G401 (cell line): ENCODE data around the gene APOA1. TPM values are rescaled to one million over a fixed set of nuclear protein-coding genes. Genes with fewer than 3 reads are reported as not detected.

Experiments
- DNase-seq: peaks from one replicate; pipeline ENCODE4 v3.0.0-alpha.2; 2015; ENCODE audit warnings: low spot score
- in situ Hi-C: cut with HindIII; loops from 2 replicates; pipeline ENCODE4 v1.10.0; 2016; ENCODE audit warnings: low sequenced_read_pairs, mixed read lengths
- total RNA-seq: library from RNA; depleted of rRNA; stranded (reverse); fragments of >200 nt; shearing (Covaris generic); gene quantifications from 2 replicates; pipeline ENCODE4 v1.2.3, GENCODE V29; 2014

APOA1 gene
- total RNA-seq, 1 experiment from 2014 or later = not detected

DNA sequence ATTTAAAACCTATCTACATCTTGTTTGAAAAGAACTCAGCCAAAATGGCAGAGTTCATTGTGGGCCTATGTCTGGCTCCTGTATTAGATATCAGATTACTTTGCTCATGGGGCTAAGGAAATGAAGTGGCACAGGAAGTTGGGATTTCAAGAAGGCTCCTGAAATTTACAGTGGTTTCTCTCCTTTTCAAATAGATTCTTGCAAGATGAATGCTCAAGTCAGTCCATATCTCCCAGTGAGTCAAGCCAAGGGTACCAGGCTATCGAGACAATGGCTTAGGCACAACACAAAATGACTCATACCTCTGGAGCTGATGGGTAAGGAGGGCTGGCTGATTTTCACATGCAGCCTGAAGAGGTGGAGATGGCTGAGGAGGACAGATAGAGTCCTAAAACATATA is 24.1 kb upstream of the APOA1 start:
- no peak for DNase-seq
- in situ Hi-C loops = no loop called here

DNA sequence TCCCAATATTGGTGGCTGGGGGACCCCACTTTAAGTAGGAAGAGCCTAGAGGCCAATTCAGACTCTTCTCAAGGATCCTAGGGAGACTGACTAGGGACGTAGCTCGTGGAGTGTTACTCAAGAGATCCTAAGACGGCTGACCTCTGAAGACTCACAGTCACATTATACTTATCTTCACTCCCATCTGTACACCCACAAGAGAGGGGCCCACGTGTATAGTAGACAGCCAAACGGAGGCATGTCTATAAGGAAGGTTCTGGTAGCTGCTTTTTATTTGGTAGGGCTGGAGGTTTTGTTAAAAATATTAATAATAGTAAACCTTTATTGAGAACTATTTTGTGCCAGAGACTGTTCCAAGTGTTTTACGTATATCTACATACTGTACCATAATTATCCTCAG is 22.9 kb upstream of the APOA1 start:
- in situ Hi-C loops = no loop called here
- no peak for DNase-seq

DNA sequence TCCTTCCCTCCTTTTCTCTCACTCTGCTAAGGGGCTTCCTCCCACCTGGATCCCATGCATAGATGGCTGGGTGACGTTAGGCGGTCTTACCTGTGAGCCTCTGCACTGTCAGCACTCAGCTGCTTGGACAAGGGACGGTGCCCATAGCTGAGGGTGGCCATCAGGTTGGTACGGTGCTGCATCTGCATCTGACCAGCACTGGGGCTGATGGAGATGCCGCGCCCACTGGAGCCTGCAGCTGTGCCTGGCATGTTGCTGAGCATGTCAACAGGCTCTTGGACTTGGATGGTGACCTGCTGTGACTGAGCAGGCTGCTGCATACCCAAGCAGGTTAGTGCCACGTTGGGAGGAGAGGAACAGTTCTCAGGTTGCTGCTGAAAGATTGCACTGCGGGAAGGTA is 21.8 kb upstream of the APOA1 start:
- no peak for DNase-seq
- in situ Hi-C loops = no loop called here

GRCh38 chr11:116857936-116858335 is 20.5 kb upstream of the APOA1 start:
- in situ Hi-C loops = no loop called here
- DNase-seq = no peak

GRCh38 chr11:116857316-116857715 is 19.9 kb upstream of the APOA1 start:
- in situ Hi-C loops = no loop called here
- DNase-seq = no peak

DNA sequence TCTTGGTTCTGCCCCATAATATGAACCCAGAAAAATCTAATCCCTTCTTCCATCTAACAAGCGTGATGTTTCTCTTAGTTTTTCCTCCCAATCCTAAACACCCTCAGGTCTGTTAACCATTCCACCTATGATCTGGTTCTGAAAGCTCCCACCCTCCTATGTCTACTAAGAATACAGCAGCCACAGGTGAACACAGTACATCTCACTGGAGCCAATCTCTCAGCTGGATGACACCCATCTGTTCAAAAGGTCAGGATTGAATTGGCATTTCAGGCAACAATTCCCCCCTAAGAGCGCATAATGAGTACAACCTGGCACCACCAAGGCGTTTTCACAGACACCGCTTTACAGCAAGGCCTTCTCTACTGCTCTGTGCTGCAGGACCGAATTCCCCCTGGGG is 19.0 kb upstream of the APOA1 start:
- no peak for DNase-seq
- in situ Hi-C loops = no loop called here

- in situ Hi-C loops = no loop called here
- DNase-seq = no peak
Observed at GRCh38 chr11:116855413-116855812, 18.0 kb upstream of the APOA1 start.

GRCh38 chr11:116853461-116854073 is 16.1 kb upstream of the APOA1 start:
- in situ Hi-C loops = no loop called here
- peak; percentile 70 for DNase-seq

DNA sequence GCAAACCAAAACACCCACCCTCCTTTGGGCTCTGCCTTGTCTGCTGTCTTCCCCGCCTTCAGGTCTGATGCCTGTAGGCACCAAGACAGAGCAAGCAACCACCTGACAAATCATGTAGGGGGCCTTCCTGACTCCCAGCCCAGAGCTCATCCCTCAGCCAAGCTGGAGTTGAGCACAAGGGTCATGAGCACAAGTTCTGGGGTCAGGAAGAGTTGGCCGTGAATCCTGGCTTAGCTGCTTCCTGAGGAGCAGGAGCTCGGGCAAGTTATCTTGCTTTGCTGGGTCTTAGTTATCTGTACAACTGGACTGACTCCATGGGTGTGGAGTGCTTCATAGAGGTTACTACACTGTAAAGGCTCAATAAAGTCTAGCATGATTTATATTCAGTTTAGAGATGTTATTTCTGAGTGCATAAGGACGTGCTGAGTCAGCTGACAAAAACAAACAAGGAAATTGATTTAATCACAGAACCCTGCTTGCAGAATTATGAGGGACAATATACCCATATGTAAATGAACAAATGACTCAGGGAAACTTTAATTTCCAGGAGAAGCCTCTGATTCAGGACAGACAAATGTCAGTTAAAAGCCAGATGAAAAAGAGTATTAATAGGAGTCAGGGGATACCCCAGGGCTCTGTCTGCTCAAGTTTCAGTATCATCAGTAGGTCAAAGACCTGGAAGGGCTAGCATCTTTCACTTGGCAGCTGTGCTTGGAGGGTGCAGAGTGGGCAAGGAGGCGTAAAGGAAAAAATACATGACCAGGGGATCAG is 15.0 kb upstream of the APOA1 start:
- in situ Hi-C loops = no loop called here
- no peak for DNase-seq

GRCh38 chr11:116851626-116852025 is 14.2 kb upstream of the APOA1 start:
- in situ Hi-C loops = no loop called here
- no peak for DNase-seq

DNA sequence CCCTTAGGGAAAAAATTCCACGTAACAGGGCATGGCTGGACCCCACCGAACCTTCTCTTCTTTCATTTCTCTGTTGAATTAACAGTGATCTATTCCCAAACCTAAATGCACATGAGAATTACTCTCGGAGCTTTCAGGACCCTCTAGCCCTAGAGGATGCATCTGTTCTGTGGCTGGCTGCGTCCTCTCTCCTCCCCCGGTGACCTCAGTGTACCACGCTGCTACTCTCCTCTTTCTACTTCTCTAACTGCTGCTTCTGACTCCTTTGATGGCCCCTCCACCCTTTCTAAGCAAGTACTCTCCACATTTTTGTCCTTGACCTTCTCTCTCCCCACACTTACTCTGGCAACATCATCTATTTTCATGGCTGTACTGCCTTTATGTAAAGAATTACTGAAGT is 12.1 kb upstream of the APOA1 start:
- in situ Hi-C loops = no loop called here
- no peak for DNase-seq

DNA sequence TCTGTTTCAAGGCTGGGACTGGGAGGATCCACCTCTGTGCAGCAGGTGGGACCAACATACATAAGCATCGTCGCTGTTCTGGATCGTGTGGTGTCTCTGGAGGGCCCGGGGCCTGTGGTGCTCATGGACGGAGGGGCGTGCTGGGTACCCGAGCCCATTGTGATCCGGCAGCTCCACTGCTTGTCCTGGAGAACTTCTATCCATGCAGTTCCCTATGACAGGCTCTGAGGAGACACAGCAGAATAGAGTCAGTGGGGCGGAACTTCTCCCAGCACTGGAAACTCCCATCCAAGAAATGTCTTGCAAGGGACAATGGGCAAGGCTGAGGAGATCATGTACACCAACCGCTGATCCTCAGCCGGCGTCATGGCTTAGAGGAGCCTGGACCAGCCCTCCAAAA is 11.6 kb upstream of the APOA1 start:
- in situ Hi-C loops = no loop called here
- no peak for DNase-seq

DNA sequence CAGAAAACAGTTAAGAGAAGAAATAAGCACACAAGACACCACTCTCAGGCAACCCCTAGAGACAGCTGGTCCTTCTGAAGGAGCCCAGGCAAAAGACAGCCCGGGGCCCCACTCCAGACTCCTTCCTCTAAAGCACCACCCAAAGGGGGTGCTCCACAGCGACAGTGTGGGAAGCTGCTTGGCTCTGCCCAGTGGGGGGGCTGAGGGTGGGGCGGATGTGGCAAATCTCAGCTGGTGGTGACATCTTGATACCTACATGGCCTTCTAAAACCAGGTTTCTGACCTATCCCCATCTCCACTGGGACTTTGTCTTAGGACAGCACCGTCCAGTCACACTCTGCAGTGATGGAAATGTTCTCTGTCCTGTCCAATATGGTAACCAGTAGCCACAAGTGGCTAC is 10.2 kb upstream of the APOA1 start:
- DNase-seq = no peak
- in situ Hi-C loops = no loop called here

DNA sequence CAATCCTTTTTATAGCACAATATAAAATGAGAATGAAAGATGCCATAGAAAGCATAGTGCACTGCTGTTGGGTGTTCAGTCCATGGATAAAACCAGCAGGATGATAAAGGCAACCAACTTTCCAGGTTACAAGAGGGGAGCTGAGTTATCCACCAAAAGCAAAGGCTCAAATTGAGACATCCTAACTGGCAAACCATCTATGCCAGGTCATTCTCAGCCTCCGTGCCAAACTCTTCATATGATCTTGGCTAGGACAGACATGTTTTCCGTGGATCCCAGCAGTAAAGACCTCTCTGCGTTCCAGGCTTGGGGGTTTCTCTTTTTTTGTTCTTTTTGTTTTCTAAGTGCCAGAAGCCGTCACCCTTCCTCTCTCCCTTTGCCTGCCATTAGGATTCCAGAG is 7.3 kb upstream of the APOA1 start:
- in situ Hi-C loops = no loop called here
- DNase-seq = peak; percentile 44

DNA sequence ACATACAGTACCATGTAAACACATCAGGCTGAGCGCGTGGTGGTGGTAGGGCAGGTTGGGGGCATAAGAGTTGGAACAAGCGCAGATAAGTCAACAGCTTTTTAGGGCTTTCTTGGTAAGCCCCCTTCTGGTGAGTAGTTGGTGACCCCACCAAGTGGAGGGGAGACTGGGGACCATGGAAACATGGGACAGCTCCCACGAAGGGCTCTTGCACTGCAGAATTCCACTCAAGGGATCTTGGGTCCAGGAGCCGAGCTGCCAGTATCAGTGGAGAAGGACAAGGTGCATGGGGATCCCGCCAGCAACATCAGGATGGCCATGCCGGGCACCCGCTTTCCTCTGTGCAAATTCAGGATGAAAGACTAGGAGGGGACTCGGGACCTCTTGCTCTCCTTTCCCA is 6.2 kb upstream of the APOA1 start:
- in situ Hi-C loops = no loop called here
- no peak for DNase-seq

GRCh38 chr11:116842909-116843308 is 5.5 kb upstream of the APOA1 start:
- in situ Hi-C loops = no loop called here

DNA sequence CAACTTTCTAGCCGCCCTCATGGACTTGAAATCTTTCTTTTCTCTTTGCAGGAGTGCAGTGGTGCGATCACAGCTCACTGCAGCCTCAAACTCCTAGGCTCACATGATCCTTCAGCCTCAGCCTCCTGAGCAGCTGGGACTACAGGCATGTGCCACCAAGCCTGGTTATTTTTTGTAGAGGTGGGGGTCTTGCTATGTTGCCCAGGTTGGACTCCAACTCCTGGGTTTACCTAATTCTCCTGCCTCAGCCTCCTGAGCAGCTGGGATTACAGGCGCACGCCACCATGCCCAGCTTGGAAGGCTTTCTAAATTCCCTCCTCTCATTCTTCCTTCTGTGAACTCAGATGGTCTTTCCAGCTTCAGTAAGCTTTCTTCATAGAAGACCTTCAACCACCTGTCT is 4.7 kb upstream of the APOA1 start:
- in situ Hi-C loops = no loop called here

More at GRCh38 chr11:116842909-116843308, 5.5 kb upstream of the APOA1 start:
- no peak for DNase-seq

GRCh38 chr11:116840746-116841296 is 3.4 kb upstream of the APOA1 start:
- in situ Hi-C loops = no loop called here
- DNase-seq = no peak

More for the DNA sequence above, 4.7 kb upstream of the APOA1 start:
- no peak for DNase-seq

DNA sequence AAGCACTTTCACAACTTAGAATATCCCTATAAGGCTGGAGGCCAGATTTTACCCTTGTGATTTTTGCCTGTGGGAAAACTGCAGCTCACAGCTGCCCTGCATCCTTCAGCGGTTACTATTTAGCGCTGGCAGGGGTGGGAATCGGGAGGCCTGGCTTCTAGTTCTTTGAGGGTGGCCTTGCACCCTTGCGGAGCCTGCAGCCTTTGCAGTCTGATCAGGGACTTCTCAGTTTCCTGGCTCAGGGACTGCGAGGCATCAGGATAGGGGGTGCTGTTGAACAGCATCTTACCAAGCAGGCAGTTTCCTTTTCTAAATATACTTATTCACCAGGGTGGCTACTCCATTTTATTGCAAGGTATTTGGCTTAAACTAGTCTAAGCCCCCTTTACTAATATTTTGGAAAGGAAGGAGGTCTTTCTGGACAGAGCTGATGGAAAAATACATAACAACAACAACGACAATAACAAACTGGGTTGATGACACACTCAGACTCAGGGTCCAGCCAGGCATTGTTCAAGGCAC is 2.9 kb upstream of the APOA1 start:
- in situ Hi-C loops = no loop called here
- DNase-seq = peak; percentile 30

GRCh38 chr11:116838321-116839084 is 1.1 kb upstream of the APOA1 start:
- in situ Hi-C loops = no loop called here
- DNase-seq = no peak
